ENCODE data around the gene MALAT1. TPM values are rescaled to one million over a fixed set of nuclear protein-coding genes. Genes with fewer than 3 reads are reported as not detected.

MALAT1 gene
- total RNA-seq, 1 donor from 2014 or later: 1,362 TPM

Other genes starting within 250 kb of the MALAT1 start
- 30.2 and 42.9 TPM in 2 replicates for gene POLA2, start 237.1 kb upstream of the MALAT1 start, total RNA-seq
- 18.6 and 23.1 TPM in 2 replicates for gene CDC42EP2, start 184.2 kb upstream of the MALAT1 start, total RNA-seq
- gene DPF2, start 165.2 kb upstream of the MALAT1 start, total RNA-seq: 34.9 and 44.1 TPM in 2 replicates
- 0.75 and 1.2 TPM in 2 replicates for gene TIGD3, start 144.3 kb upstream of the MALAT1 start, total RNA-seq
- gene SLC25A45, start 116.4 kb upstream of the MALAT1 start, total RNA-seq: 0.29 and 1.2 TPM in 2 replicates
- 43.5 and 49.5 TPM in 2 replicates for gene FRMD8, start 112.4 kb upstream of the MALAT1 start, total RNA-seq
- 6.4 and 27.0 TPM in 2 replicates for gene NEAT1, start 76.2 kb upstream of the MALAT1 start, total RNA-seq
- gene SCYL1, start 26.0 kb downstream of the MALAT1 start, total RNA-seq: 81.2 and 101 TPM in 2 replicates
- 34.9 and 102 TPM in 2 replicates for gene LTBP3, start 59.3 kb downstream of the MALAT1 start, total RNA-seq
- gene ZNRD2, start 71.4 kb downstream of the MALAT1 start, total RNA-seq: 72.0 and 141 TPM in 2 replicates
- 64.0 and 67.1 TPM in 2 replicates for gene FAM89B, start 73.5 kb downstream of the MALAT1 start, total RNA-seq
- 26.1 and 26.3 TPM in 2 replicates for gene EHBP1L1, start 77.0 kb downstream of the MALAT1 start, total RNA-seq
- gene KCNK7, start 96.8 kb downstream of the MALAT1 start, total RNA-seq: 0.17 TPM in 1 of 2 replicates, not detected in the other
- 55.0 and 55.3 TPM in 2 replicates for gene MAP3K11, start 115.2 kb downstream of the MALAT1 start, total RNA-seq
- 35.9 and 41.6 TPM in 2 replicates for gene PCNX3, start 116.7 kb downstream of the MALAT1 start, total RNA-seq
- 45.5 and 66.5 TPM in 2 replicates for gene SIPA1, start 139.1 kb downstream of the MALAT1 start, total RNA-seq
- gene RELA, start 163.9 kb downstream of the MALAT1 start, total RNA-seq: 63.6 and 73.0 TPM in 2 replicates
- 47.2 and 72.2 TPM in 2 replicates for gene KAT5, start 213.2 kb downstream of the MALAT1 start, total RNA-seq
- gene RNASEH2C, start 221.8 kb downstream of the MALAT1 start, total RNA-seq: 76.7 and 81.1 TPM in 2 replicates

Measured in epithelial cell of proximal tubule (primary cell).